Progenitor cell of endocrine pancreas (in vitro differentiated cells): Measurements from ENCODE around the gene ANAPC13. TPM values are rescaled to one million over a fixed set of nuclear protein-coding genes. Genes with fewer than 3 reads are reported as not detected.

ENCODE experiments used
- DNase-seq: peaks from one replicate; pipeline ENCODE4 v3.0.0; 2021; ENCODE audit warnings: low spot score; ENCODE audit not compliant: unreplicated experiment
- H3K27ac Mint-ChIP-seq: 2 replicates; pipeline ENCODE4 v1.8.0; 2021; ENCODE audit warnings: mild to moderate bottlenecking, moderate library complexity, mixed read lengths
- H3K27me3 Mint-ChIP-seq: 2 replicates; pipeline ENCODE4 v1.8.0; 2021; ENCODE audit warnings: mixed read lengths
- H3K36me3 Mint-ChIP-seq: 2 replicates; pipeline ENCODE4 v1.8.0; 2022; ENCODE audit warnings: mixed read lengths; ENCODE audit not compliant: insufficient read depth
- H3K4me1 Mint-ChIP-seq: 2 replicates; pipeline ENCODE4 v1.8.0; 2021; ENCODE audit warnings: low read depth, mixed read lengths
- H3K4me3 Mint-ChIP-seq: 2 replicates; pipeline ENCODE4 v1.8.0; 2021; ENCODE audit warnings: low read depth, mild to moderate bottlenecking, moderate library complexity, mixed read lengths
- H3K9me3 Mint-ChIP-seq: 2 replicates; pipeline ENCODE4 v1.8.0; 2021; ENCODE audit warnings: low read depth, mixed read lengths
- CTCF ChIP-seq: fragments of 200-600 bp; sonication (generic); IDR thresholded peaks from one replicate; pipeline ENCODE4 v1.5.0; 2021; ENCODE audit warnings: antibody characterized with exemption, mild to moderate bottlenecking; ENCODE audit not compliant: unreplicated experiment
- total RNA-seq: library from RNA; stranded (reverse); gene quantifications from 2 replicates; pipeline ENCODE4 v1.2.1, GENCODE V29; 2021

ANAPC13 gene
- total RNA-seq, 1 donor from 2014 or later: 63.9 TPM

- peaks cover 7% of the 10 kb centered on the region for H3K27me3 Mint-ChIP-seq
- peaks cover 14% of the 10 kb centered on the region for H3K4me1 Mint-ChIP-seq
- no peak for TF ChIP-seq CTCF
- no peak for DNase-seq
- H3K36me3 Mint-ChIP-seq: no peaks in the 10 kb centered on the region
- H3K4me3 Mint-ChIP-seq: no peak overlapping the region
- no peak overlapping the region for H3K27ac Mint-ChIP-seq
- peaks cover 3% of the 10 kb centered on the region for H3K9me3 Mint-ChIP-seq
Measured at GRCh38 chr3:134448664-134449063, 37.1 kb downstream of the ANAPC13 start.

- DNase-seq: no peak
- Mint-ChIP-seq H3K27me3 (no peaks in the 10 kb centered on the region), H3K4me1 (peaks cover 14% of the 10 kb centered on the region), H3K36me3 (no peaks in the 10 kb centered on the region), H3K27ac (no peak overlapping the region), H3K4me3 (no peak overlapping the region), H3K9me3 (peaks cover 3% of the 10 kb centered on the region)
- no peak for TF ChIP-seq CTCF
Measured at GRCh38 chr3:134447351-134447750, 38.4 kb downstream of the ANAPC13 start.

- Mint-ChIP-seq H3K9me3 (peaks cover 3% of the 10 kb centered on the region), H3K27ac (no peak overlapping the region), H3K4me1 (peaks cover 14% of the 10 kb centered on the region), H3K27me3 (no peaks in the 10 kb centered on the region), H3K36me3 (no peaks in the 10 kb centered on the region), H3K4me3 (no peak overlapping the region)
- no peak for TF ChIP-seq CTCF
- no peak for DNase-seq
Measured at GRCh38 chr3:134446800-134447199, 39.0 kb downstream of the ANAPC13 start.

- peaks cover 14% of the 10 kb centered on the region for H3K4me1 Mint-ChIP-seq
- peaks cover 3% of the 10 kb centered on the region for H3K9me3 Mint-ChIP-seq
- H3K4me3 Mint-ChIP-seq: no peak overlapping the region
- no peak for DNase-seq
- H3K27ac Mint-ChIP-seq: no peak overlapping the region
- no peaks in the 10 kb centered on the region for H3K36me3 Mint-ChIP-seq
- TF ChIP-seq CTCF: no peak
- H3K27me3 Mint-ChIP-seq: no peaks in the 10 kb centered on the region
Measured at GRCh38 chr3:134445636-134446035, 40.1 kb downstream of the ANAPC13 start.

- H3K27ac Mint-ChIP-seq: no peak overlapping the region
- no peaks in the 10 kb centered on the region for H3K27me3 Mint-ChIP-seq
- H3K36me3 Mint-ChIP-seq: no peaks in the 10 kb centered on the region
- no peak overlapping the region for H3K4me3 Mint-ChIP-seq
- TF ChIP-seq CTCF: no peak
- DNase-seq: no peak
- peaks cover 14% of the 10 kb centered on the region for H3K4me1 Mint-ChIP-seq
- H3K9me3 Mint-ChIP-seq: peaks cover 3% of the 10 kb centered on the region
Measured at GRCh38 chr3:134445095-134445494, 40.7 kb downstream of the ANAPC13 start.
